HG03378 (cell line): Measurements from ENCODE around the gene ARHGAP1.

Source experiments
- ATAC-seq: cut with Tn5 transposase; IDR thresholded peaks from one replicate; pipeline ENCODE4 v1.9.1; 2021; ENCODE audit warnings: mild to moderate bottlenecking, moderate library complexity; ENCODE audit not compliant: unreplicated experiment

The ARHGAP1 gene

DNA sequence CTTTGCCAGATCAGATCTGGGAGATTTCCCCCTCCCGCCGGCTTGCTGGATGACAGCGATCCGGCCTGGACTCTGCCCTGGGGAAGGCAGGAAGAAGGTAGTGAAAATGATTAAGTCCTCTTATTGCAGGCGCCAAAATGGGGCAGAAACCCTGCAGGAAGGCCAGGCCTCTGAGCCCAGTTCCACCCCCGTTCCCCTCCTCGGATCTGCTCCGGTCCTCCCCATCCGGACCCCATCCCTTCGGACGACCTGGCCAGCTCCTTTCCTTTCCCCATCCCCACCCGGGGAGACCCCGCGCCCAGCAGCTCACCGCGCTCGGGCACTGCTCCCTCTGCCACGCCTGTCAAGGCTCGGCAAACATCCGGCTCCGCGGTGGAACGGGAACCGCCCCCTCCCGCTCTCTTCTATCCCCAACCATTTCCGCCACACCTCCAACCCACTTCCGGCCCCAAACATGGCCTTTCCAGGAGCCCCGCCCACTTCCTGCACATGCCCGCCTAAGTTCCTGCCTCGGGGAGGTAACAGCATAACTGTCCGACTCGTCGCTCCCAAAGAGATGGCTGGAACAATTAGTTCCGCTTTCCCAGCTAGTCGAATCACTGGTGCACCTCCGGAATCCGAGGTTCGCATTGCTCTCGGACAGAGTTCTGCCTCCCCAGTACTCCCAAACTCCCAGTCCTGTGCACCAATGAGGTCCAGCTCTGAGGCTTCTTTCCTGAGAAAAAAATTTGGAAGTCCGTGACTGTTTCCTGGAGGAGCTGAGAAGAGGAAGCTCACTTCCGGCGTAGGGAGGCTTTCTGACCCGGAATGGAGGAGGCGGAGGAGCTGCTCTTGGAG, at the start of gene ARHGAP1, which contains the start of gene ZNF408:
Gene ARHGAP1 (minus strand): TSS at position 379 of the 837 bp plus-strand sequence. CDS start 4,512 bp downstream, outside the sequence.
Gene ZNF408 (plus strand): TSS at position 791 of the 837 bp plus-strand sequence. CDS start 17 bp downstream, at position 808.
- ATAC-seq: peak; percentile 91

DNA sequence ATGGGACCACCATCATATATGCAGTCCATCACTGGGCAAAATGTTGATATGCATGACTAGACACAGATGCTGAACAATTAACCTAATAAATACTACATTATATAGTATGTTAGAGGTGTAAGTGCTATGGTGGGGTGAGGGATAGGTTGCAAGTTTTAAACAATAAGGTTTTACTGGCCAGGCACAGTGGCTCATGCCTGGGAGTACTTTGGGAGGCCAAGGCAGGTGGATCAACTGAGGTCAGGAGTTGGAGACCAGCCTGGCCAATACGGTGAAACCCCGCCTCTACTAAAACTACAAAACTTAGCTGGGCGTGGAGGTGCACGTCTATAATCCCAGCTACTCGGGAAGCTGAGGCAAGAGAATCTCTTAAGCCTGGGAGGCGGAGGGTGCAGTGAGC, 46.7 kb upstream of the ARHGAP1 start:
- ATAC-seq: no peak

DNA sequence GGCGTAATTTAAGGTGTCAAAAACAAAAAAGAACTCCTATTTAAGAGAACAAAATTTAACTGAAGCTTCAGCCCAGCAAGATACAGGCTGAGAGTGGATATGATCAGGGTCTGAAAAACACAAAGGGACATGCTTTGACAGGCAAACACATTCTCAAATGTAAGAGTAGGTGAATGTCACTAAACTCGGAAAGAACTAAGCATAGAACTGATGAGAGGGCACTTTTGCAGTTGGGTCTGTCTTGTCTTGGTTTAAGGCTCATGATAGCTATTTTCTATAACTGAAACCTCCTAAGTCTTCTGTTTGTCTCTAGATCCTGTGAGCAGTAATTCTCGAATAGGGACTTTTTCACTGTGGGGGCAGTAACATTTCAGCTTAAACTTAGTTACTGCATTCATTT, 45.6 kb upstream of the ARHGAP1 start:
- ATAC-seq: no peak

DNA sequence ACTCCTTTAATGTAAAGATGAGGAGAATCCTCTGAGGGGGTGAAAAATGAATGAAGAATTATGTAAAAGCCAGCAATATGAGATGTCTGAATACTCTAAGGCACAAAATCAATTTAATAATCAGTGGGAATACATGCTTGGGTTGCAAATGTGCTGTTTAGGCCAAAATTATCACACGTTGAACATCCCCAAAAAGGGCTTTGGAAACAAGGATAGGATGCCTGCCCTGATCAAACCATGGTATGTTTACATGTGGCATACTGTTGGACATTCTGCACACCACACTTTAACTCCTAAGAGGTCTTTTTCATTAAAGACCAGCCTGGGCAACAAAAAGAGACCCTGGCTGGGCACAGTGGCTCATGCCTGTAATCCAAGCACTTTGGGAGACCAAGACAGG, 44.9 kb upstream of the ARHGAP1 start:
- ATAC-seq: no peak

DNA sequence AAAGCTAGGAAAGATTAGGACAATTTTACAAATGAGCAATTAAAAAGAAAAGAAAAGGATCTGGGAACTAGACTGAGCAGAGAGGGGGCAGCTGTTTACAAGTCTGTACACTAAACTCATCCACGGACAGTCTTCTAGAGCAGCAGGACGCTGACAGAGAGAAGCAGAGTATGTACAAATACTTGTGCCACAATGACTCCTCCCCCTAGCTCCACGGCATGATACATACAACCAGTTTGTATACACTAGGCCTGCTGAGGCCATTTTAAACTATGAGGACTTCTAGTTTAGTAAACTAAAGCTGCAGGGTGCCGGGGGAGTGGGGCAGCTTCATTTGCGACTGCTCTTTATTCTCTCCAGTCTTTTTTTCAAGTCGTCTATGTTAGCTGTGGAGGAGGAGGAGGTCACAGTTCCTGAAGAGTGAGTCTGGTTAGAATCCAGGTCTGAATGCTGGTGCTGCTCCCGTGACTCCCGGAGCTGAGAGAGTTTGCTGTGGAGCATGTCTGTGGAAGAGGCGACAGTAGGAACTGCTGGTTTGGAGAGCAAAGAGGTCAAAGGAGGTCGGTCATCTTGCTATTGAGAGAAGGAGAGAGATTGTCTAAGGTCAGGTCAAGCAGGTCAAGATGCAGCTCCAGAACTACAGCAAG, 43.4 kb upstream of the ARHGAP1 start:
- ATAC-seq: no peak

DNA sequence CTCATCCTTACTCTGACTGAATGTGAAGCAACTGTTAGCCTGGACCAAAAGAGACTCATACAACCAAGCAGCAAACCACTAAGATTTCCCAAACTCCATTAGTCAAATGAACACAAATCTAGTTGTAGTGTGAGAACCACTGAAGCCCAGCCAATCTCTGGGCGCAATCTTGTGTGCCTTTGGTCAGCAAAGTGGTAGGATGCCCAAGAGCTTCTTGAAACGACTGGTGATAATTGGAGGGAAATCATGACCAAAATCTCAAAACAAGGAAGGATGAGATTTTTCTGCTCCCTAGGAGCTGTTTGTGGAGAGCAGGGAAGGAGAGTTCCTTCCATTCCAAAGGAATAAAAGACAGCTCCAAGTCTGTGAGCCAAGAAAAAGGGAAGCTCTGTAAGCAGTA, 42.6 kb upstream of the ARHGAP1 start:
- no peak for ATAC-seq

DNA sequence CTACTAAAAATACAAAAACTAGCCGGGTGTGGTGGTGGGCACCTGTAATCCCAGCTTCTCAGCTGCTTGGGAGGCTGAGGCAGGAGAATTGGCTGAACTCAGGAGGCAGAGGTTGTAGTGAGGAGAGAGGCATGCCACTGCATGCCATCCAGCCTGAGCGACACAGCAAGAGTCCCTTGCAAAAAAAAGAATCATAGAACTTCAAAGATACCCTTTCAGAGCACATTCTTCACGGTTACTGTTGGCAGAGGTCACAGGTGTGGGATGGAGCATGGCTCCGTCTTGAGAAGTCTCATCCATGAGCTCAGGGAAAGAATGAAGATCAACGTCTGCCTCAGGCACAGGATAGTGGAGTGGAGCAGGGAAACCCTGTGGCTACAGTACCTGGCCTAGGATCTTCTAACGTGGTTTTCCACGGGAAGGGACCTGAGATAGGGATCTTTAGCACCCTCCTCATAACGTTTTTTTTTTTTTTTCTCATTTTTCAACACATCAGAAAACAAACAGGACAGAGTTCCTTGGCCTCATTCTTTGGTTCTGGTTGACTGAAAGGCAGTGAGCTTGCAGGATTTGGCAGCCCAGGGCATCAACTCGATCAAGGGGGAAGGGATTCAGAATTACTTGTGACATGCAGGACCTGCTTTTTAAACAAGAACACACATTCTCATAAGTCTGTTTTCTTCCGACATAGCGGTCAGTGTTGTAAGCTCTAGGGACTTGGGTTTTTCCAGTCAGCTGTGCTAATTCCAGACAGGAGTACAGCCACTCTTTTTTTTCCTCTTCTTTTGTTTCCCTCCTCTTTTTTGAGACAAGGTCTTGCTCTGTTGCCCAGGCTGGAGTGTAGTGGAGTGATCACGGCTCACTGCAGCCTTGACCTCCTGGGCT, 41.4 kb upstream of the ARHGAP1 start:
- ATAC-seq: no peak

DNA sequence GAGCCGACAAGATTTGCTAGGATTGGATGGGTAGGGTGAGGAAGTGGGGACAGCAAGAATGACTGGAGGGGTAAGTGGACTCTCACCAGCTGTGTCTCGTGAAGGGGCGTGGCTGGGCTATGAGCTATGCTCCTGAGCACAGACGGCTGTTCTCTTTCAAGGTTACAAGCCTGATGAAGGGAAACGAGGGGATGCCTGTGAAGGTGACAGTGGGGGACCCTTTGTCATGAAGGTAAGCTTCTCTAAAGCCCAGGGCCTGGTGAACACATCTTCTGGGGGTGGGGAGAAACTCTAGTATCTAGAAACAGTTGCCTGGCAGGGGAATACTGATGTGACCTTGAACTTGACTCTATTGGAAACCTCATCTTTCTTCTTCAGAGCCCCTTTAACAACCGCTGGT, 38.5 kb upstream of the ARHGAP1 start:
- no peak for ATAC-seq

DNA sequence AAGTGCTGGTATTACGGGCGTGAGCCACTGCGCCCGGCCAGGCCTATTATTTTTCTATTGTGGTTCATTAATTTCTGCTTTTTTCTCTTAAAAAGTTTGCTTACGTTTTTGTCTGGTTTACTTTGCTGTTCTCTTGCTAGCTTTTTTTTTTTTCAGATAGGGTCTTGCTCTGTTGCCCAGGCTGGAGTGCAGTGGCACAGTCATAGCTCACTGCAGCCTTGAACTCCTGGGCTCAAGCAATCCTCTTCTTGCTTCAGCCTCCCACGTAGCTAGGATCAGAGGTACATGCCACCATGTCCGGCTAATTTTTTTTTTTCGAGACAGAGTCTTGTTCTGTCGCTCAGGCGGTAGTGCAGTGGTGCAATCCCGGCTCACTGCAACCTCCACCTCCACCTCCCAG, 37.3 kb upstream of the ARHGAP1 start:
- ATAC-seq: no peak

DNA sequence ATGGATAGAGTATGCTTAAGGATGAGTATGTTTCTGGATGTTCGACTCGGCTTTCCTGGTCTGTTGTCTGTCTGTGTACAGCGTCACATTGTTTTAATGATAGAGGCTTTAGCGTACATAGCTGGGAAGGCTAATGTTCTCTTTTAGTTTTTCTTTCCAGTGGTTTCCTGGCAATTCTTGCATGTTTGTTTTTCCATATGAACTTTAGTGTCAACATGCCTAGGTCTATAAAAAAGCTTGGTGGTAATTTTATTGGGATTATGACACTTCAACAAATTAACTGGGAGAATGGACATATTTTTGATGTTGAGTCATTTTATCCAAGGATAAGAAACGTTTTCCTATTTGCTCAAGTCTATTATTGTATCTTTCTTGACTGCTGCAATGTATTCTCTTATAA, 36.2 kb upstream of the ARHGAP1 start:
- no peak for ATAC-seq

DNA sequence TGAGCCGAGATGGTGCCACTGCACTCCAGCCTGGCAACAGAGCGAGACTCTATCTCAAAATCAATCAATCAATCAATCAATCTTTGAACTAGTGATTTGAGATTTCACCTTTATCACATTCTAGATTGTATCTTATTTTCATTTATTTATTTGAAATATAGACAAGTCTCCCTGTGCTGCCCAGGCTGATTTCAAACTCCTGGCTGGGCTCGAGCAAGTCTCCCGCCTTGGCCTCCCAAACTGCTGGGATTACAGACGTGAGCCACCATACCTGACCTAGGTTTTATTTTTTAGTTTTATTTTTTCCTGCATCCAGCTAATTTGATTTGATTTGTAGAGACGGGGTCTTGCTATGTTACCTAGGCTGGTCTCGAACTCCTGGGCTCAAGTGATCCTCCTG, 35.7 kb upstream of the ARHGAP1 start:
- ATAC-seq: no peak

DNA sequence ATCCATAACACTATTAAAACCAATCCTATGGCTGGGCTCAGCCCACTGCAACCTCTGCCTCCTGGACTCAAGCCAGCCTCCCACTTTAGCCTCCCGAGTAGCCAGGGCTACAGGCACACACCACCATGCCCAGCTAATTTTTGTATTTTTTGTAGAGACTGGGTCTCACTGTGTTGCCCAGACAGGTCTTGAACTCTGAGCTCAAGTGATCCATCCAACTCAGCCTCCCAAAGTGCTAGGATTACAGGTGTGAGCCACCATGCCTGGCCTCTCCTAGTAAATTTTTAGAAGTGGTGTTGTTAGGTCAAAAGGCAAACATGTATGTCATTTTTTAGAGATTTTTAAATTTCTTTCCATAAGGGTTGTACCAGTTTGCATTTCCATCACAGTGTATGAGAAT, 32.8 kb upstream of the ARHGAP1 start:
- no peak for ATAC-seq

DNA sequence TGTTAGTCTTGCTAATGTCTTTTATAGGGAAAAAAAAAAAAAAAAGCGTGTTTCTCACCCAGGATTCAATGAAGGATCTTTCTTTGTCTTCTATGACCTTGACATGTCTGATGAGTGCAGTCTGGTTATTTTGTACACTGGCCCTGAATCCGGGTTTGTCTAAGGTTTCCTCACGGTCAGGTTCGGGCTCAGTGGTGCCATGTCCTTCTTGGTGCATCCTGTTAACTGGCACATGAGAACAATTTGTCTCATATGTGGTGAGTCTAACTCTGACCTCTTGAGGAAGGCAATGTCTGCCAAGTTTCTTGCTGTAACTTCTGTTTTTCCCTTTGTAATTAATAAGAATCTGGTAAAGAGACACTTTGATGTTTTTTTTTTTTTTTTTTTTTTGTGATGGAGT, 31.1 kb upstream of the ARHGAP1 start:
- ATAC-seq: no peak

DNA sequence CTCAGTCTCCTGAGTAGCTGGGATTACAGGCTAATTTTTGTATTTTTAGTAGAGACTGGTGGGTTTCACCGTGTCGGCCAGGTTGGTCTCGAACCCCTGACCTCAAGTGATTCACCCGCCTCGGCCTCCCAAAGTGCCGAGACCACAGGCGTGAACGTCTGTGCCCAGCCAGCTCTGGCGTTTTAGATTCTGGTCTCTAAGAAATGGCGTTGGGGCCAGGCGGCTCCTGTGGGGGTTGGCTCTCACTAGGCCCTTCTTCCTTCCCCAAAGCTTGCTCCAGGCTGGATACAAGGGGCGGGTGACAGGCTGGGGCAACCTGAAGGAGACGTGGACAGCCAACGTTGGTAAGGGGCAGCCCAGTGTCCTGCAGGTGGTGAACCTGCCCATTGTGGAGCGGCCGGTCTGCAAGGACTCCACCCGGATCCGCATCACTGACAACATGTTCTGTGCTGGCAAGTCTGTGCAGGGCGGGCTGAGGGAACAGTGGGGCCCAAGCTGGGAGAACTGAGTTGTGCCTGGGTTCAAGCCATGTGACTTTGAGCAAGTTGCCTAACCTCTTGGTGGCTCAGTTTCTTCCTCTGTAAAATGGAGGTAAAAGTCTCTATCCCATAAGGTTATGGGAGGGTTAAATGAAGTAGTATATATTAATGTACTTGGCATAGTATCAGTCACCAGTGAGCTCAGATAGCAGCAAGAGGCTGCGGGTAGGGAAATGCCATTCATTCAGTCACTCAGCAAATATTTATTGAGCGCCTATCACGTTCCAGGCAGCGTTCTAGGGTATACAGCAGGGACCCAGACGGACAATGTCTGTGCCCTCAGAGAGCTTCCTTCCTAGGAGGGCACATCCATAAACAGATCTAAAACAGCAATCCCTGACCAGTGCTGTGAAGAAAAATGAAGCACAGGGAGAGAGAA, 28.9 kb upstream of the ARHGAP1 start:
- no peak for ATAC-seq

DNA sequence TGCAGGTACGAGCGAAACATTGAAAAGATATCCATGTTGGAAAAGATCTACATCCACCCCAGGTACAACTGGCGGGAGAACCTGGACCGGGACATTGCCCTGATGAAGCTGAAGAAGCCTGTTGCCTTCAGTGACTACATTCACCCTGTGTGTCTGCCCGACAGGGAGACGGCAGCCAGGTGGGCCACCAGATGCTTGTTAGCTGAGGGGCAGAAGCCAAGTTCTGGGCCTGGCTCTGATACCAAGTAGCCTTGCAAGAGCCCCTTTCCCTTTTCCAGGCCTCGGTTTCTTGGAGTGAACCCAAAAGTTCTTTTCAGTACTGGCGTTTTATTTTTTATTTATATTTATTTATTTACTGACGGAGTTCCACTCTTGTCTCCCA, 28.2 kb upstream of the ARHGAP1 start:
- ATAC-seq: no peak

DNA sequence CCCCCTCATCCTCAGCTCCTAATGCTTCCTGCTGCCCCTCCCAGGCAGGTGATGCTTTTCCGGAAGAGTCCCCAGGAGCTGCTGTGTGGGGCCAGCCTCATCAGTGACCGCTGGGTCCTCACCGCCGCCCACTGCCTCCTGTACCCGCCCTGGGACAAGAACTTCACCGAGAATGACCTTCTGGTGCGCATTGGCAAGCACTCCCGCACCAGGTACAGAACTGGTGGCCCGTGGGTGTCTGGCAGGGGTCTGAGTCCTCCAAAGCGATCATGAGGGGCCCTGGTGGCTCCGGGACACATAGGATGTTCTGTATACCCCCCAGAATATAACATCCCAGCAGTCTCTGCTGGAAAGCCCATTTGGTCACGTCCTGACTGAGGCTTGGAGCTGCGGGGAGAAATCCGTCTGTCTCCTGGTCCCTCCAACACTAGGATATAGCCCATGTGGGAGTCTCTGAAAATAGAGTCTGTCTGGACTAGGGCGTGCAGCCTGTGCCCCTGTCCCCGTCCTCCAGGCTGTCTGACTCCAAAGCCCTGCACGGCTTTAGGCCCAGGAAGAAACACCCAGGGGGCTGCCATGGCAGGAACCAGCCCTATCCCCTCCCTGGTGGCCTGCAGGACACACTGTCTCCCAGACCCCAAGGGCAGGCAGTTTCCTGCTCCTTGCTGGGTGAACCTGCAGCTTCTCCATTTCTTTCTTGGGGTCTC, 27.7 kb upstream of the ARHGAP1 start:
- ATAC-seq: no peak

DNA sequence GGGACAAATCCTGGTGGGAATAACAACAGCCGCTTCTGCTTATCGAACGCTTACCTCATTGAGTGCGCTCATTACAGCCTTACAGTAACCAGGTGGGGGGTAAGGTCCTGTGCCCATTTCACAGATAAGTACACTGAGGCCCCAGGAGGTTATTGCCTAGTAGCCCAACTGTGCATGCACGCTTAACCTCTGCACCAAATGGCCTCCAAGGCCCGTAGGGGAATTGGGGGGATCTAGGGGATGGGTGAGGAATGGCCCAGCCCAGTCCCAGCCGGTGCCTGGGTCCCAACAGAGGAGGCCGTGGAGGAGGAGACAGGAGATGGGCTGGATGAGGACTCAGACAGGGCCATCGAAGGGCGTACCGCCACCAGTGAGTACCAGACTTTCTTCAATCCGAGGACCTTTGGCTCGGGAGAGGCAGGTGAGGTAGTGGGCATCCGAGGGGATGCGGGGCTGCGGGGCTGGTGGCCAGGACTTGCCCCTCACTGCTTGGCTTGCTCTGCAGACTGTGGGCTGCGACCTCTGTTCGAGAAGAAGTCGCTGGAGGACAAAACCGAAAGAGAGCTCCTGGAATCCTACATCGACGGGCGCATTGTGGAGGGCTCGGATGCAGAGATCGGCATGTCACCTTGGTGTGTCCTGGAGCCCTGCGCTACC, 25.9 kb upstream of the ARHGAP1 start:
- no peak for ATAC-seq

DNA sequence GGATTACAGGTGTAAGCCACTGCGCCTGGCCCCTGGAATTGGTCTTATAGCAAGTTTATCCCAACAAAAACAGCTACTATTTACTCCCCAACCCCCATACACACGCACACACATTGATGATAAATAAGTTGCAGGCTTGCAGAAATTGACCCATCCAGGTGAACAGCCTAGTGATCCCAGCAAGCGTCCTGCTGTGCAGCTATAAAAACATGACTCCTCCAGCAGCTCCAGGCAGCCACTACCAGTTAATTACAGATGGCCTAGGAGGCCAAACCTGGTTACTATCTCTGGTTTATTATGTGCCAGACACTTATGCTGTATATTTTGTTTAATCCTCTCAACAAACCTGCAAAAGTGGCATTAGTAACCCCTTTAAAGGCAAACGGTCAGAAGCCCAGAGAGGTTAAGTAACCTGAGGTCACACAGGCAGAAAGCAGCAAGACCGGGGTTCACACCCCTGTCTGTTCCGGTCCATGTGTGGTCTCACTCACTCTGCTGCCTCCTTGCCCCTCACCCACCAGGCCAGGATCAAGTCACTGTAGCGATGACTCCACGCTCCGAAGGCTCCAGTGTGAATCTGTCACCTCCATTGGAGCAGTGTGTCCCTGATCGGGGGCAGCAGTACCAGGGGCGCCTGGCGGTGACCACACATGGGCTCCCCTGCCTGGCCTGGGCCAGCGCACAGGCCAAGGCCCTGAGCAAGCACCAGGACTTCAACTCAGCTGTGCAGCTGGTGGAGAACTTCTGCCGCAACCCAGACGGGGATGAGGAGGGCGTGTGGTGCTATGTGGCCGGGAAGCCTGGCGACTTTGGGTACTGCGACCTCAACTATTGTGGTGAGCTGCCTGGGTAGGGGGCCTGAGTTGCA, 25.2 kb upstream of the ARHGAP1 start:
- no peak for ATAC-seq
